Measurements from ENCODE around the gene CEP128.
A peak's percentile ranks its signal among the peaks of the same experiment; 100 is the strongest.

GRCh38 chr14:80586131-80586530 is 355.4 kb downstream of the CEP128 start:
- TF ChIP-seq GATA2 (IDR thresholded peaks at IDR 0.05; ENCODE audit: low read depth, low read length), result peak; percentile 73
- TF ChIP-seq GATA3 (IDR thresholded peaks at IDR 0.05; ENCODE audit: low read depth, low read length), result no peak

All from SH-SY5Y (cell line).